SK-N-SH (cell line): ENCODE data around the gene PSTPIP2.

Source experiments
- ELF1 ChIP-seq: IDR thresholded peaks from 2 replicates; pipeline ENCODE4 v1.4.0; 2012
- EP300 ChIP-seq, 2 experiments: IDR thresholded peaks; 2 replicates each; pipeline versions ENCODE4 v1.4.0 to v1.6.1; 2012; ENCODE audit warnings: borderline replicate concordance in 1 of 2, low read depth in 1 of 2, low read length in 1 of 2
- GATA2 ChIP-seq: sonication (generic); formaldehyde crosslinking; IDR thresholded peaks from 2 replicates; pipeline ENCODE4 v1.5.0; 2020; ENCODE audit warnings: mild to moderate bottlenecking, missing genetic modification reagents
- RFX5 ChIP-seq: IDR thresholded peaks from 2 replicates; pipeline ENCODE4 v1.6.1; 2012; ENCODE audit warnings: mild to moderate bottlenecking, improper control_type of control experiment, low read length
- TF ChIP-seq, protein P1 (sequence below): fragments of 200-600 bp; sonication (generic); IDR thresholded peaks from 2 replicates; pipeline ENCODE4 v1.6.1; 2017; ENCODE audit warnings: antibody characterized with exemption, mild to moderate bottlenecking, moderate library complexity
- TF ChIP-seq, protein P2 (sequence below): IDR thresholded peaks from 2 replicates; pipeline ENCODE4 v1.4.0; 2012; ENCODE audit warnings: low read depth
- TF ChIP-seq, protein P3 (sequence below): IDR thresholded peaks from 2 replicates; pipeline ENCODE4 v1.4.0; 2012; ENCODE audit warnings: low read depth, borderline replicate concordance
- TF ChIP-seq, protein P4 (sequence below): IDR thresholded peaks from 2 replicates; pipeline ENCODE4; 2012

DNA sequence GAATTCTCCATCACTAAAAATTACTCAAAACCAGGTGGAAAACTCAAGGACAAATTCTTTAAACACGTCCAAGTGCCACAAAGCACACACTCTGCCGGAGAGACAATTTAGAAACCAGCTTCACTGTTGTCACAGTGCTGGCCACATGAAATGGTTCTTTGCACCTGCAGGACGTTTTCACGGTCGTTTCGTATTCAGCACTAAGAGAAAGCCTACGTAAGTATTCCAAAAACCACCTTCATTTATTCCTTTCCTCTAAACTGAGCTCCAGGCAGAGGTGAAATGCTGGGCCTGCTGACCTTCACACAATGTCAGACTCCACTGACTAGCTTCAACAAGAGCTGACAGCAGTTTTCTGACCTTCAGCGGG lies 25.4 kb upstream of the PSTPIP2 start:
- TF ChIP-seq ELF1 (no peak), RFX5 (no peak), GATA2 (CRISPR knock-in tag) (no peak), EP300 (IDR thresholded peaks at IDR 0.05; ENCODE audit: borderline replicate concordance in 1 of 2, low read depth in 1 of 2, low read length in 1 of 2) (no peak)
- TF ChIP-seq, protein P1, sequence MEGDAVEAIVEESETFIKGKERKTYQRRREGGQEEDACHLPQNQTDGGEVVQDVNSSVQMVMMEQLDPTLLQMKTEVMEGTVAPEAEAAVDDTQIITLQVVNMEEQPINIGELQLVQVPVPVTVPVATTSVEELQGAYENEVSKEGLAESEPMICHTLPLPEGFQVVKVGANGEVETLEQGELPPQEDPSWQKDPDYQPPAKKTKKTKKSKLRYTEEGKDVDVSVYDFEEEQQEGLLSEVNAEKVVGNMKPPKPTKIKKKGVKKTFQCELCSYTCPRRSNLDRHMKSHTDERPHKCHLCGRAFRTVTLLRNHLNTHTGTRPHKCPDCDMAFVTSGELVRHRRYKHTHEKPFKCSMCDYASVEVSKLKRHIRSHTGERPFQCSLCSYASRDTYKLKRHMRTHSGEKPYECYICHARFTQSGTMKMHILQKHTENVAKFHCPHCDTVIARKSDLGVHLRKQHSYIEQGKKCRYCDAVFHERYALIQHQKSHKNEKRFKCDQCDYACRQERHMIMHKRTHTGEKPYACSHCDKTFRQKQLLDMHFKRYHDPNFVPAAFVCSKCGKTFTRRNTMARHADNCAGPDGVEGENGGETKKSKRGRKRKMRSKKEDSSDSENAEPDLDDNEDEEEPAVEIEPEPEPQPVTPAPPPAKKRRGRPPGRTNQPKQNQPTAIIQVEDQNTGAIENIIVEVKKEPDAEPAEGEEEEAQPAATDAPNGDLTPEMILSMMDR = no peak
- TF ChIP-seq, protein P2, sequence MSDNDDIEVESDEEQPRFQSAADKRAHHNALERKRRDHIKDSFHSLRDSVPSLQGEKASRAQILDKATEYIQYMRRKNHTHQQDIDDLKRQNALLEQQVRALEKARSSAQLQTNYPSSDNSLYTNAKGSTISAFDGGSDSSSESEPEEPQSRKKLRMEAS = no peak
- TF ChIP-seq, protein P3, sequence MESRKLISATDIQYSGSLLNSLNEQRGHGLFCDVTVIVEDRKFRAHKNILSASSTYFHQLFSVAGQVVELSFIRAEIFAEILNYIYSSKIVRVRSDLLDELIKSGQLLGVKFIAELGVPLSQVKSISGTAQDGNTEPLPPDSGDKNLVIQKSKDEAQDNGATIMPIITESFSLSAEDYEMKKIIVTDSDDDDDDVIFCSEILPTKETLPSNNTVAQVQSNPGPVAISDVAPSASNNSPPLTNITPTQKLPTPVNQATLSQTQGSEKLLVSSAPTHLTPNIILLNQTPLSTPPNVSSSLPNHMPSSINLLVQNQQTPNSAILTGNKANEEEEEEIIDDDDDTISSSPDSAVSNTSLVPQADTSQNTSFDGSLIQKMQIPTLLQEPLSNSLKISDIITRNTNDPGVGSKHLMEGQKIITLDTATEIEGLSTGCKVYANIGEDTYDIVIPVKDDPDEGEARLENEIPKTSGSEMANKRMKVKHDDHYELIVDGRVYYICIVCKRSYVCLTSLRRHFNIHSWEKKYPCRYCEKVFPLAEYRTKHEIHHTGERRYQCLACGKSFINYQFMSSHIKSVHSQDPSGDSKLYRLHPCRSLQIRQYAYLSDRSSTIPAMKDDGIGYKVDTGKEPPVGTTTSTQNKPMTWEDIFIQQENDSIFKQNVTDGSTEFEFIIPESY = no peak
- TF ChIP-seq, protein P4, sequence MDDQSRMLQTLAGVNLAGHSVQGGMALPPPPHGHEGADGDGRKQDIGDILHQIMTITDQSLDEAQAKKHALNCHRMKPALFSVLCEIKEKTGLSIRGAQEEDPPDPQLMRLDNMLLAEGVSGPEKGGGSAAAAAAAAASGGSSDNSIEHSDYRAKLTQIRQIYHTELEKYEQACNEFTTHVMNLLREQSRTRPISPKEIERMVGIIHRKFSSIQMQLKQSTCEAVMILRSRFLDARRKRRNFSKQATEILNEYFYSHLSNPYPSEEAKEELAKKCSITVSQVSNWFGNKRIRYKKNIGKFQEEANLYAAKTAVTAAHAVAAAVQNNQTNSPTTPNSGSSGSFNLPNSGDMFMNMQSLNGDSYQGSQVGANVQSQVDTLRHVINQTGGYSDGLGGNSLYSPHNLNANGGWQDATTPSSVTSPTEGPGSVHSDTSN = no peak
